NCI-H1092 treated with DMSO at 0.1 percent for 48 hours (cell line): ENCODE results near the gene PRKCZ.

ENCODE experiments used
- DNase-seq: peaks from one replicate; lab custom pipeline; 2025; lab: John Stamatoyannopoulos, UW

PRKCZ gene

DNA sequence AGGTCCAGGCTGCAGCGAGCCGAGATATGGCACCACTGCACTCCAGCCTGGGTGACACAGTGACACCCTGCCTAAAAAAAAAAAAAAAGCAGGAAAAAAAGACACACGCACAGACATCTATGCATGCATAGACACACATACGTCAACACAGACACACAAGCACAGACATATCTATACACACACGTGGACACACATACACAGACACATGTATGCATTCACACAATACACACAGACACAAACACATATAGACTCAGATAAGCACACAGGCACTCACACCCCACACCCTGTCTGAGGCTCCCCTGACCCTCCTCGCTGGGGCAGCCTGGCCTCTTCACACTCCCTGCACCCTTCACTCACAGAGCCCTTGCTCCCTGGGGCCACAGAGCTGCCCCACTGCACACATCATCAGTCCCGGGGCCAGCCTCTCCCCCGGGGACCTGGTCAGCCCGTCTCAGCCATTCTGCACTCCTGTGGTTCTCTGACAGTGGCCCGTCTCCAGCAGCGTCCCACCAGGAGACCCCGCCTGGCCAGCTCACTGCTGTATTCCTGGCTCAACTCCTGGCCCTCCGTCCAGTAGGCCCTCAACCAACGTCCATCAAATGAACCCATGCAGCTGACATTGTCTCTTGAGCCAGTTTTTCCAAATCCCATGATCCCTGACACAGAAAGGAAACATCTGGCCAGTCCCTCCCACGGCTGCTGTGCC is 4.6 kb upstream of the PRKCZ start:
- DNase-seq, result no peak

GRCh38 chr1:2046174-2046917 is 3.9 kb upstream of the PRKCZ start:
- no peak for DNase-seq

DNA sequence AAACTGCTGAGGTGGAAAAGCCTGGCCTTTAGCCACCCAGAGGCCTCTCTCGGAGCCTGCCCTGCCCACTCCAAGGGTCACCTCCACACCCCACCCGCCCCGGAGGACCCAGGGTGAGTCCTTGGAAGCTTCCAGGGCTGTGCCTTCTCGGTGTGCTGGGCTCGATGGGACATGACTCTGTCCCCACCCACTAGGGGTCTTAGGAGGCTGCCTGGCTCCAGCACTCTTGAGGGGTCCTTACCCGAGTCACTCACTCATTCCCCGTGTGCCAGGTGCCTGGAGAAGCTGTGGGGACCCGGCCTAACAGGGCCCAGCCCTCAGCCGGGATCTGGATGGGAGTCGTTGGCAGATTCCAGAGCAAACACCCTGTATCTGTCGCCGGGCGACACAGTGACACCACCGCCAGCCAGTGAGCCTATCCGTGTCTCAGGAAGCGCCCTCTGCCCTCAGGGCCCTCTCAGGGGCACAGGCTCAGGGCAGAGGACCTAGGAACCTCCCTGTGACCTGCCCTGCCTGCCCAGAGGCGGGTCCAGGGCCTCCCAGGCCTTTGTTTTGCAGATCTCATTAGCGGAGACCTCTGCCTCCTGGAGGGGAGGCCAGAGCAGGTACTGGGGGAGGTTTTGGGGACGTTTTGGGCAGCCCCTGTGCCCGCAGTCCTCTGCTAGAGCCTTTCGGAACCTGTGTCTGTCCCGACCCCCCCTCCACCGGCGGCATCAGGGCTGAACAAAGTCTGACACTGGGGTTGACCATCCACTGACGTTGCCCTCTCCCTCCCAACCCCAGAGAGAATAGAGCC is 3.1 kb upstream of the PRKCZ start:
- no peak for DNase-seq

GRCh38 chr1:2047749-2048729 is 2.2 kb upstream of the PRKCZ start:
- DNase-seq, result no peak

DNA sequence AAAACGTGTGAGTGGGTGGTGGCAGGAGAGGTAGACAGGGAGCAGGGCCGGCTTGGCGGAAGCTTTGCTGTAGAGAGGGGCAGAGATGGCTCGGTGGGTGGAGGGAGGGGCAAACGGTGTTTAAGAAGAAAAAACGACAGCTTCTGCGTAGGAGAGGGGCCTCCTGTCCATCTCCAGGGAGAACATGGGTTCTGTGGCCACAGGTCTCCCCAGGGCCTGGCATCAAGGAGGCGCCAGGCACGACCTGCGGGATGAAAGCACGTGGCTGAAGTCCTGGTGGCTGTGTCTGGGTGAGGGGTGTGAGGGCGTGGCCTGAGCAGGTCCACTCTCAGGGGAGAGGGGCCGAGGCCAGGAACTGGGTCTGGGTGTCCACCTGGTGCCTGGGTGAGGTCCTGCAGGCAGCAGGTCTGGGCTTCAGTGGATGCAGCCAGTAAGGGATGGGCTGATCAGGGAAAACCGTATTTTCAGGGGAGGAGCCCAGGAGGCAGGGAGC is 940 bp upstream of the PRKCZ start:
- no peak for DNase-seq

GRCh38 chr1:2050461-2050792 is 216 bp downstream of the PRKCZ start:
- no peak for DNase-seq

- no peak for DNase-seq
Observed at GRCh38 chr1:2050793-2051682, 827 bp downstream of the PRKCZ start.

GRCh38 chr1:2052054-2052679 is 2.0 kb downstream of the PRKCZ start:
- no peak for DNase-seq

DNA sequence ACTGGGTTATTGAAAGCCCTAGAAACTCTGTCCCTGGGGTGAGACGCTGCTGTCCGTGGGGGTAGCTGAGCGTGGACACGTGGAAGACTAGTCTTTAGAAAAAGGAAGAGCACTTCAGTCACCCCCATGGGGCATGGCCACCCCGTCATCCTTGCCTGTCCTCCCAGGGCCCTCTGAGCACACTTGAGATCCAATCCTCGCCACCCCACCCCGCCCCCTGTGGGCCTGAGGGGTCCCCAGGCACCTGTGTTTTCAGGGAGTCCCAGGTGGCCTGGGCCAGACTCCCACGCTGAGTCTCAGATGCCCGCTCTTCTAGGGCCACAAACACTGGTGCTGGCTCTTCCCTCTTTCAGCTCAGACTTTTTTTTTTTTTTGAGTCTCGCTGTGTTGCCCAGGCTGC is 2.5 kb downstream of the PRKCZ start:
- no peak for DNase-seq

DNA sequence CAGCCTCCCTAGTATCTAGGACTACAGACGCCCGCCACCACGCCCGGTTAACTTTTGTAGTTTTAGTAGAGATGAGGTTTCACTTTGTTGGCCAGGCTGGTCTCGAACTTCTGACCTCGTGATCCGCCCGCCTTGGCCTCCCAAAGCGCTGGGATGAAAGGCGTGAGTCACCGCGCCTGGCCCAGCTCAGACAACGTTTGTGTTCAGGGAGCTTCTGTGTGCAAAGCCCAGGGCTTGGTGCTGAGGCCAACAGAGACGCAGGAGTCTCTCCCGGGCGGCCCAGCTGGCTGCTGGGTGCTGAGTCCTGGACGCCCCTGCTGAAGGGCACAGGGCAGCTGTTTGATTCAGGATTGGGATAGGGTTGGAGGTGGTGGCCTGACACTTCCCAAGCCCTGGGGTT is 3.0 kb downstream of the PRKCZ start:
- DNase-seq, result no peak

DNA sequence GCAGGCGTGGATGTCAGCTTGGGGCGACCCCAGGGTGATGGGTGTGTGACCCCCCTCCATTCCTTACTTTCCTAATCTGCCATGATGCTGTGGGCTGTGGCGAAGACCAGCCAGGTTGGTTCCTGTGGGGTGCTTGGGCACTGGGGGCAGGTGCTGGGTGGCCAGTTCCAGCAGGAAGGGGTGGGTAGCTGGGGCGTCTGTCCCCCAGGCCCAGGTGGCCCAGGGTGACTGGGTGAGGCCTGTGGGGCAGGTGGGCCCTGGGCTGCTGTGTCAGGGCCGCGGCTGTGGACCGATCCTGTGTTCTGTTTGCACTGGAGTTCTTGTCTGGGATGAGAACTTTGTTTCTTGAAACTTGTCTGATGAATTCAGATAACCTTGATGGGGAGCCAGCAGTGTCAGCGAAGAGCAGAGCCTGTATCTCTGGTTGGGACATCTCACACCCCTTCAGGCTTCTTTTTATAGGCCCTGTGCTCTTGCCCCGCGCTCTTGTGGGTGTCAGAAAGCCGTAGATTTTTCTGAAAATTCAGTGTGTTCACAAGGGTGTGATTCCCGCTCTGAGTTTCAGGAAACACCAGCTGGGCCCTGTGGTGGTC is 3.7 kb downstream of the PRKCZ start:
- no peak for DNase-seq

GRCh38 chr1:2054560-2054959 is 4.3 kb downstream of the PRKCZ start:
- DNase-seq, result no peak

DNA sequence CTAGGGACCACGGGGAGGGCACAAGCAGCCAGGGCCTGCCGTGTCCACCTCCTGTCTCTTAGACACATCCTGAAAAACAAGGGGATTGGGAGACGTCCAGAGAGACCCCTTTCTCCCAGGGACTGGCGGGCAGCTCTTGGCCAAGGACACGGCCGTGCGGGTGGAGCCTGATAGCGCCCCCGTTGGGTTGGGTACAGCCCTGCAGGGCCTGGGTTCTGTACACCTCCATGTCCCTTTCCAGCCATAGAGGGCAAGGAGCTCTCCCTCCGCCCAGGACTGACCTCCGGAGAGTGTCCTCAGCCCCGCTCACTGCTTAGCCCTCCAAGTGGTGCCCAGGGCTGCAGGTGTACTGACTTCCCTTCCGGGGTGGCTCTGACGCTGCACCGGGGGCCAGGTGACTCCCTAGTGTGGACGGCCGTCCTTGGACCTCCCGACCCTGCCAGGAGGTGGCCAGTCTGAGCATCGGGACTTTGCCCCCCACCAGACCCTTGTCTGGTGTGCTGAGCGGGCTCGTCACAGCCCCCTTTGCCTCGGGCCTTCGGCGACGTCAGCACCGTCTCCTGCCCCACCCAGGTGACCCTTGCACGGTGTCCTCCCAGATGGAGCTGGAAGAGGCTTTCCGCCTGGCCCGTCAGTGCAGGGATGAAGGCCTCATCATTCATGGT is 5.8 kb downstream of the PRKCZ start:
- no peak for DNase-seq

GRCh38 chr1:2056955-2057590 is 6.9 kb downstream of the PRKCZ start:
- DNase-seq, result no peak

DNA sequence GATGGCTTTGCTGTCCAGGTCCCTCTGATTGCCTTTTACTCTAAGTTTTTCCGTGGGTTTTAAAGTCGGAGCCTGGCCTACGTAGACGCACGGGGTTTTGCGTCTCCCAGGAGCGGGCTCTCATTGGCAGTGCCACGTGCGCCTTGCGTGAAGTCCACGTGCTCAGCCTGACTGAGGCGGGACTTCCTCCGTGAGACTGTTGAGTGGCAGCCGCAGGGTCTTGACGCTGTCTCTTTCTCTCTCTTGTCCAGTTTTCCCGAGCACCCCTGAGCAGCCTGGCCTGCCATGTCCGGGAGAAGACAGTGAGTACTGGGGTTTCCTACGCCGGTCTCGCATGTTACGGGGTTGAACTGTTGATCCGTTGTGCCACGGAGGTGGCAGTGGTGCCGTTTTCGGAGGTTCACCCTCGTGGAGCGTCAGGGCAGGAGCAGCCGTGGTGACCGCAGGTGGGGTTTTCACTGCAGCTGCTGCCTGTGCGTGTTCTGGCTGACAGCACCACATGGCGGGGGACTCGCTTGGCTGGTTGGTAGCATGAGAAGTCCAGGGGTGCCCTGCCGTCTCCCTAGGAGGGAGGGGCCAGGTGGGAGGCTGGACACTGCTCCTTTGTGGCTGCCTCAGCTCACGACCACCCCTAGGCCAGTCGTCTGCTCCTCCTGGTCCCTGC is 9.2 kb downstream of the PRKCZ start:
- no peak for DNase-seq

- DNase-seq, result no peak
Observed at GRCh38 chr1:2060072-2060471, 9.9 kb downstream of the PRKCZ start.

DNA sequence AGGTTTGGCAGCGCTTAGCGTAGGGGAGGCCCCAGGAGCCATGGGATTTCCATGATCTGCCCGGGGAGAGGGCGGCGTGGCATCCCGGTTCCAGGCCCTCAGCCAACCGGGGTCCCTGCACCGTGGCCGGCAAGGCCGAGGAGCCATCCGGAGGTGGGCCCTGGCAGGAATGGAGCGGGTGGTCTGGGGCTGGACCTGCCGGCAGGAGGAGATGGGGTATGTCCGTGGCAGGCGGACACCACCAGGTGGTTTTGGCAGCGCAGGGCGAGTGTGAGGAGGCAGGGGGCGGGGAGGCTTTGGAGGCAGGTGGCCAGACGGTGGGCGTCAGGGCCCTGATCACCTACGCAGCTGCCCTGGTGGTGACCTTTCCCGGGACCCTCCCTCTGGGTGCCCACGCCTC is 10.3 kb downstream of the PRKCZ start:
- no peak for DNase-seq
